Measurements from ENCODE around the gene ITGA3.

The ITGA3 gene

GRCh38 chr17:50080827-50081226 lies 24.9 kb downstream of the ITGA3 start:
- 0 out of 2 replicates have a peak, but pooled peaks cover 3% of the 10 kb centered on the region for H3K36me3 ChIP-seq (ENCODE audit: control insufficient read depth, insufficient read depth, low read length)
- WGBS (ENCODE audit: insufficient coverage, insufficient read length), result no CpG with 5 or more reads among the region's 7 CpGs

GRCh38 chr17:50081757-50082156 lies 25.8 kb downstream of the ITGA3 start:
- H3K27me3 ChIP-seq (ENCODE audit: control insufficient read depth, insufficient read depth, low read length), result no peaks in the 10 kb centered on the region
- H3K36me3 ChIP-seq (ENCODE audit: control insufficient read depth, insufficient read depth, low read length), result 0 out of 2 replicates have a peak, but pooled peaks cover 3% of the 10 kb centered on the region
- H3K9me3 ChIP-seq (ENCODE audit: control insufficient read depth, insufficient read depth, low read length), result no peaks in the 10 kb centered on the region
- no CpG with 5 or more reads among the region's 5 CpGs for WGBS (ENCODE audit: insufficient coverage, insufficient read length)
- H3K4me3 ChIP-seq (ENCODE audit: low read length), result no peak overlapping the region
- no peak overlapping the region for H3K27ac ChIP-seq (ENCODE audit: low read length)
- DNase-seq (ENCODE audit: low read depth, low spot score), result no peak
- no peaks in the 10 kb centered on the region for H3K4me1 ChIP-seq (ENCODE audit: control insufficient read depth, insufficient read depth, low read length)

More at GRCh38 chr17:50080827-50081226, 24.9 kb downstream of the ITGA3 start:
- Histone ChIP-seq H3K27ac (ENCODE audit: low read length) (no peak overlapping the region), H3K27me3 (ENCODE audit: control insufficient read depth, insufficient read depth, low read length) (no peaks in the 10 kb centered on the region), H3K4me3 (ENCODE audit: low read length) (no peak overlapping the region), H3K9me3 (ENCODE audit: control insufficient read depth, insufficient read depth, low read length) (no peaks in the 10 kb centered on the region), H3K4me1 (ENCODE audit: control insufficient read depth, insufficient read depth, low read length) (no peaks in the 10 kb centered on the region)
- DNase-seq (ENCODE audit: low read depth, low spot score), result no peak

- no CpG with 5 or more reads among the region's 10 CpGs for WGBS (ENCODE audit: insufficient coverage, insufficient read length)
These were observed 31.5 kb downstream of the ITGA3 start for GRCh38 chr17:50087246-50087911.

GRCh38 chr17:50087912-50088405 lies 32.0 kb downstream of the ITGA3 start:
- H3K27me3 ChIP-seq (ENCODE audit: control insufficient read depth, insufficient read depth, low read length), result no peaks in the 10 kb centered on the region
- H3K4me1 ChIP-seq (ENCODE audit: control insufficient read depth, insufficient read depth, low read length), result no peaks in the 10 kb centered on the region
- H3K9me3 ChIP-seq (ENCODE audit: control insufficient read depth, insufficient read depth, low read length), result no peaks in the 10 kb centered on the region
- H3K4me3 ChIP-seq (ENCODE audit: low read length), result no peak overlapping the region
- H3K27ac ChIP-seq (ENCODE audit: low read length), result no peak overlapping the region
- no peak for DNase-seq (ENCODE audit: low read depth, low spot score)
- H3K36me3 ChIP-seq (ENCODE audit: control insufficient read depth, insufficient read depth, low read length), result no peaks in the 10 kb centered on the region; the same call in 1 of the 2 replicates
- WGBS (ENCODE audit: insufficient coverage, insufficient read length), result no CpG with 5 or more reads among the region's 19 CpGs

More at GRCh38 chr17:50087246-50087911, 31.5 kb downstream of the ITGA3 start:
- H3K27ac ChIP-seq (ENCODE audit: low read length), result no peak overlapping the region
- H3K36me3 ChIP-seq (ENCODE audit: control insufficient read depth, insufficient read depth, low read length), result no peaks in the 10 kb centered on the region; the same call in 1 of the 2 replicates
- no peak overlapping the region for H3K4me3 ChIP-seq (ENCODE audit: low read length)
- H3K9me3 ChIP-seq (ENCODE audit: control insufficient read depth, insufficient read depth, low read length), result no peaks in the 10 kb centered on the region
- no peaks in the 10 kb centered on the region for H3K4me1 ChIP-seq (ENCODE audit: control insufficient read depth, insufficient read depth, low read length)
- no peaks in the 10 kb centered on the region for H3K27me3 ChIP-seq (ENCODE audit: control insufficient read depth, insufficient read depth, low read length)
- no peak for DNase-seq (ENCODE audit: low read depth, low spot score)

- Histone ChIP-seq H3K27me3 (ENCODE audit: control insufficient read depth, insufficient read depth, low read length) (no peaks in the 10 kb centered on the region), H3K9me3 (ENCODE audit: control insufficient read depth, insufficient read depth, low read length) (no peaks in the 10 kb centered on the region), H3K27ac (ENCODE audit: low read length) (no peak overlapping the region), H3K36me3 (ENCODE audit: control insufficient read depth, insufficient read depth, low read length) (no peaks in the 10 kb centered on the region; the same call in 1 of the 2 replicates), H3K4me1 (ENCODE audit: control insufficient read depth, insufficient read depth, low read length) (no peaks in the 10 kb centered on the region), H3K4me3 (ENCODE audit: low read length) (no peak overlapping the region)
- DNase-seq (ENCODE audit: low read depth, low spot score), result no peak
- no CpG with 5 or more reads among the region's 25 CpGs for WGBS (ENCODE audit: insufficient coverage, insufficient read length)
These were observed 33.3 kb downstream of the ITGA3 start for GRCh38 chr17:50088952-50089825.

GRCh38 chr17:50090071-50090470 lies 34.2 kb downstream of the ITGA3 start:
- no peaks in the 10 kb centered on the region for H3K4me1 ChIP-seq (ENCODE audit: control insufficient read depth, insufficient read depth, low read length)
- H3K27me3 ChIP-seq (ENCODE audit: control insufficient read depth, insufficient read depth, low read length), result no peaks in the 10 kb centered on the region
- no peak overlapping the region for H3K4me3 ChIP-seq (ENCODE audit: low read length)
- no peak overlapping the region for H3K27ac ChIP-seq (ENCODE audit: low read length)
- no CpG with 5 or more reads among the region's 6 CpGs for WGBS (ENCODE audit: insufficient coverage, insufficient read length)
- H3K9me3 ChIP-seq (ENCODE audit: control insufficient read depth, insufficient read depth, low read length), result no peaks in the 10 kb centered on the region
- no peaks in the 10 kb centered on the region; the same call in 1 of the 2 replicates for H3K36me3 ChIP-seq (ENCODE audit: control insufficient read depth, insufficient read depth, low read length)
- no peak for DNase-seq (ENCODE audit: low read depth, low spot score)

- WGBS (ENCODE audit: insufficient coverage, insufficient read length), result no CpG with 5 or more reads among the region's 15 CpGs
- Histone ChIP-seq H3K27ac (ENCODE audit: low read length) (no peak overlapping the region), H3K4me3 (ENCODE audit: low read length) (no peak overlapping the region), H3K9me3 (ENCODE audit: control insufficient read depth, insufficient read depth, low read length) (no peaks in the 10 kb centered on the region), H3K36me3 (ENCODE audit: control insufficient read depth, insufficient read depth, low read length) (no peaks in the 10 kb centered on the region; the same call in 1 of the 2 replicates), H3K4me1 (ENCODE audit: control insufficient read depth, insufficient read depth, low read length) (no peaks in the 10 kb centered on the region), H3K27me3 (ENCODE audit: control insufficient read depth, insufficient read depth, low read length) (no peaks in the 10 kb centered on the region)
- DNase-seq (ENCODE audit: low read depth, low spot score), result no peak
These were observed 35.3 kb downstream of the ITGA3 start for GRCh38 chr17:50090971-50091917.

- Histone ChIP-seq H3K9me3 (ENCODE audit: control insufficient read depth, insufficient read depth, low read length) (no peaks in the 10 kb centered on the region), H3K27ac (ENCODE audit: low read length) (no peak overlapping the region), H3K4me1 (ENCODE audit: control insufficient read depth, insufficient read depth, low read length) (no peaks in the 10 kb centered on the region), H3K4me3 (ENCODE audit: low read length) (no peak overlapping the region), H3K27me3 (ENCODE audit: control insufficient read depth, insufficient read depth, low read length) (no peaks in the 10 kb centered on the region), H3K36me3 (ENCODE audit: control insufficient read depth, insufficient read depth, low read length) (no peaks in the 10 kb centered on the region; the same call in 1 of the 2 replicates)
- WGBS (ENCODE audit: insufficient coverage, insufficient read length), result no CpG with 5 or more reads among the region's 2 CpGs
- no peak for DNase-seq (ENCODE audit: low read depth, low spot score)
These were observed 36.0 kb downstream of the ITGA3 start for GRCh38 chr17:50091918-50092285.

- no CpG with 5 or more reads among the region's 3 CpGs for WGBS (ENCODE audit: insufficient coverage, insufficient read length)
- Histone ChIP-seq H3K4me1 (ENCODE audit: control insufficient read depth, insufficient read depth, low read length) (no peaks in the 10 kb centered on the region), H3K27ac (ENCODE audit: low read length) (no peak overlapping the region), H3K36me3 (ENCODE audit: control insufficient read depth, insufficient read depth, low read length) (no peaks in the 10 kb centered on the region; the same call in 1 of the 2 replicates), H3K4me3 (ENCODE audit: low read length) (no peak overlapping the region), H3K27me3 (ENCODE audit: control insufficient read depth, insufficient read depth, low read length) (no peaks in the 10 kb centered on the region), H3K9me3 (ENCODE audit: control insufficient read depth, insufficient read depth, low read length) (no peaks in the 10 kb centered on the region)
- DNase-seq (ENCODE audit: low read depth, low spot score), result no peak
These were observed 37.3 kb downstream of the ITGA3 start for GRCh38 chr17:50093246-50093645.
